GM12872 (cell line): ENCODE results near the gene KRT15.

Source experiments
- TF ChIP-seq, protein P1 (sequence below): IDR thresholded peaks from 3 replicates; pipeline ENCODE4 v1.5.1; 2011; ENCODE audit warnings: low read depth, mild to moderate bottlenecking, low read length, moderate library complexity; ENCODE audit not compliant: insufficient read depth

KRT15 gene

DNA sequence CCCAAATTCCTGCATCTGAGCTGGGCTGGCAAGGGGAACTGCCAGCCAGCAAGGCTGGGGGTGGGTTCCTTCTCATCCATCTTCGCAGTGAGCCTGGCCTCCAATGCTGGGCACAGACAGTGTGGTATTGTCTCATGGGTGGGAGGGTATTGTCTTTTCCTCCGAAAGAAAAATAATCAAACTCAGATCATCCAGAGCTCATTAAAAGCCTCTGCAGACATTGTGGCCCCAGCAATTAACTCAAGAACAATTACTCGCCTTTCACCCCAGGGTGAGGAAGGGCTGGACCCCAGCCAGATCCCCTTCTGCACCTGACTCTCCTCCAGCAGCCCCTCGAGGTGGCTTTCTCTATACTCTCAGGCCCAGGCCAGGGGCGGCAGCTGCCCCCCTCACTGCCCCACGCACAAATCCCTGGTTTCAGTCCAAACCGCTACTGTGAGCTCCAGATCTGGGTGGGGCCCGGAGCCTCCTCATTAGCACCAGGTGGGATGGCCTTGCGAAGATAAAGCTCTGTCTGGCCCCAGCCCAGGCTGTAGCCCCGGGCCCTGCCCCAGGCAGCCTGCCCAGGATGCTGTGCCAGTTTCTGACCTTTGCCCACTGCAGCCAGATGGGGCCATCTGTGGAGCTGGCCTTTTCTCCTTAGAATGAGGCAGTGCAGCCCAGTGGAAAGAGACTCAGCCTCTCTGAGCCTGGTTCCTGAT, 2.3 kb upstream of the KRT15 start:
- TF ChIP-seq, protein P1, sequence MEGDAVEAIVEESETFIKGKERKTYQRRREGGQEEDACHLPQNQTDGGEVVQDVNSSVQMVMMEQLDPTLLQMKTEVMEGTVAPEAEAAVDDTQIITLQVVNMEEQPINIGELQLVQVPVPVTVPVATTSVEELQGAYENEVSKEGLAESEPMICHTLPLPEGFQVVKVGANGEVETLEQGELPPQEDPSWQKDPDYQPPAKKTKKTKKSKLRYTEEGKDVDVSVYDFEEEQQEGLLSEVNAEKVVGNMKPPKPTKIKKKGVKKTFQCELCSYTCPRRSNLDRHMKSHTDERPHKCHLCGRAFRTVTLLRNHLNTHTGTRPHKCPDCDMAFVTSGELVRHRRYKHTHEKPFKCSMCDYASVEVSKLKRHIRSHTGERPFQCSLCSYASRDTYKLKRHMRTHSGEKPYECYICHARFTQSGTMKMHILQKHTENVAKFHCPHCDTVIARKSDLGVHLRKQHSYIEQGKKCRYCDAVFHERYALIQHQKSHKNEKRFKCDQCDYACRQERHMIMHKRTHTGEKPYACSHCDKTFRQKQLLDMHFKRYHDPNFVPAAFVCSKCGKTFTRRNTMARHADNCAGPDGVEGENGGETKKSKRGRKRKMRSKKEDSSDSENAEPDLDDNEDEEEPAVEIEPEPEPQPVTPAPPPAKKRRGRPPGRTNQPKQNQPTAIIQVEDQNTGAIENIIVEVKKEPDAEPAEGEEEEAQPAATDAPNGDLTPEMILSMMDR = no peak

DNA sequence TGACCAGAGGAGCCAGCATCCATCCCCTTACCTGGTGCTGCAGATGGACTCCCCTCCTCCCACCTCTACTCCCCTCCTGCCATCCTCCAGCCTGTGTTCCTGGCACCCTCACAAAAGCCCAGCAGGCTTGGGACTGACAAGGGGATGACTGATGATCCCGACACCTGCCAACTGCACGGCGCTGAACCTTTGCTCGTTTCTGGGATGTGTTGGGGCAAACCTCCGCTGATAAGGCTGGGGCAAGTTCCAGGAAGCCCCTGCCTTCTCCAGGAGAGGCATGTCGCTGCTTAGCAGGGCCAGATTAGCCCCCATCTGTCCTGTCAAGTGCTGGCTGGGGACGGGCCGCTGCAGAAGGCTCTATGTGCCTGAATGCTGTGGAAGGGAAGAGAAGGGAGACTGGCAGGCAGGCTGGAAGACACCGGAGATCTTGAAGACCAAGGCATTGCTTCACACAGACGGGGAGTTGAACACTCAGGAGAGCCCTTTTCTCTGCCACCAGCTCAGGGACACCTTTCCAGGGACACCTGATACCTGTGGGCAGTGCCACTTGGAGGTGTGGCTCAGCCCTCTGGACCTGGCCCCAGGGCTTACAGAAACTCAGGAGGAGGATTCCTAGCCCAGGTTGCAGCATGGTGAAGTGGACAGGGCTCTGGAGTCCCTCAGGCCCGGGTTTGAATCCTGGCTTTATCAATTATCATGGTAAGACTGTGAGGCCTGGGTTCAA, 973 bp upstream of the KRT15 start:
- TF ChIP-seq, protein P1 = no peak

DNA sequence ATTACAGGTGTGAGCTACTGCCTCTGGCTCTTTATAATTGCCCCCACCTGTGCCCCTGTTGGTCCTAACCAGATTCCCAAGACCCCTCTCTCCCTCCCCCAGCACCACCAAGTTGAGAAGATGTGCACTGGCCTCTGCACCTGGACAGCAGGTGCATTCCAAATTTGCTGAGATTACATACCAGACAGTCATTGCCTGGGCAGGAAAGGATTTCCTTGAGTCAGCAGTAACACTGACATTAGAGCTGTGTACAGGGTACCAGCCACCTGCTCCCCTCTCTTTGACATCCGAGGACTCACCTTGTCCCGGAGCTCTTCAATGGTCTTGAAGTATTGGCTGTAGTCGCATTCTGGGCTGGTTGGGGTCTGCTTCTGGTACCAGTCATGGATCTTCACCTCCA, 659 bp downstream of the KRT15 start:
- TF ChIP-seq, protein P1 = no peak

DNA sequence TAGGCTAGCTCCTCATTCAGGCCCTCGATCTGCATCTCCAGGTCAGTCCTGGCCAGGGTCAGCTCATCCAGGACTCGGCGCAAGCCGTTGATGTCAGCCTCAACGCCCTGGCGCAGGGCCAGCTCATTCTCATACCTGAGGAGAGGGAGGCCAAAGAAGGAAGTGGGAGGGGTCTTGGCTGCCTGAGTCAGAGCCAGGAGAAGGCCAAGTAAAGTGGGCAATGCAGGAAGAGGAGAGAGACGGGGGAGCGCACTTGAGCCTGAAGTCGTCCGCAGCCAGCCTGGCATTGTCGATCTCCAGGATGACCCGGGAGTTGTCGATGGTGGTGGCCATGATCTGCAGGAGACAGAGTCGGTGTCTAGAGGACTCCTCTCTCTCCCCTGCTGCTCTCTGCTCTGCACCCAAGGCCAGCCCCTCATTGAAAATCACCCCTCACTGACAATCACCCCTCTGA, 1.8 kb downstream of the KRT15 start:
- TF ChIP-seq, protein P1 = no peak

DNA sequence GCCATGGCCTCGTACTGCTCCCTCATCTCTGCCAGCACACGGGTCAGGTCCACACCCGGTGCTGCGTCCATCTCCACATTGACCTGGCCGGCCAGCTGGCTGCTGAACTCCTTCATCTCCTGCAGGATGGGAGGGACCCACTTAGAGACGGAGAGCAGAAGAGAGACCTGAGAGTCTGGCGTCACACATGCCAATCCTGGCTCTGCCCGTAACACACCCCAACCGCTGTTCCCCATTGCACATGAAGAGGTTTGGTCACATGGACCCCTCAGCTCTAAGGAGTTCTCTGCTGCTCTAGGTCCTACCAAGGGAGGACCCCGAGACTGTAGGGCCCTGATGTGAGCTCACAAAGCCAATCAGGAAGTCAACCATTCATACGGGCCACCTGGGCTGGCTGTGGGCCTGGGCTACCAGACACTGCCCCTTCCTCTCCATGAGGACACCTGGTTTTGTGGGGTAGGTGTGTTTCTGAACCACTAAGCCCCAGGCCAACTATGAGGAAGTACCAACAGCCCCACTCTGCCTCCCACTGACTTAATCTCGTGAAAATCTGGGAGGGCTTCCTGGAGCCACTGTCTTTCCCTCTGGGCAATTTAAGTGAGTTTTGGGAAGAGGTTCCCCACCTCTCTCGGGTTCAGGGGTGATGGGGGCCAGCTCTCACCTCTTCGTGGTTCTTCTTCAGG, 2.4 kb downstream of the KRT15 start:
- TF ChIP-seq, protein P1 = no peak

DNA sequence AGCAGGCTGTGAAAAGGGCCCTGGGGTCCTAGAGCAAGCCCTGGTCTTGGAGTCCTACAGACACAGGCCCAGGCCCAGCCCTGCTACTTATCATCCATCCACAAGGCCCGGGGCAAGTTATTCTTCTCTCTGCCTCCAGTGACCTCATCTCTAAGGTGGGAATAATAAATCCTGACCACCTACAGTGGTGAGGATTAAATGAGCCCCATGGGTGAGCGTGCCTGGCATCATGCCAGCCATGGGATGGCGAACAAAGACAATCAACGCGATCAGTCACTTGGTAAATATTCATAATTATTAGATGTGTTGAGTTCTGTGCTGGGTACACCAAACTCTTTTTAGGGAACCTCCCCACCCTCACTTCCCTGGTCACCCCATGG, 5.5 kb downstream of the KRT15 start:
- TF ChIP-seq, protein P1 = no peak

DNA sequence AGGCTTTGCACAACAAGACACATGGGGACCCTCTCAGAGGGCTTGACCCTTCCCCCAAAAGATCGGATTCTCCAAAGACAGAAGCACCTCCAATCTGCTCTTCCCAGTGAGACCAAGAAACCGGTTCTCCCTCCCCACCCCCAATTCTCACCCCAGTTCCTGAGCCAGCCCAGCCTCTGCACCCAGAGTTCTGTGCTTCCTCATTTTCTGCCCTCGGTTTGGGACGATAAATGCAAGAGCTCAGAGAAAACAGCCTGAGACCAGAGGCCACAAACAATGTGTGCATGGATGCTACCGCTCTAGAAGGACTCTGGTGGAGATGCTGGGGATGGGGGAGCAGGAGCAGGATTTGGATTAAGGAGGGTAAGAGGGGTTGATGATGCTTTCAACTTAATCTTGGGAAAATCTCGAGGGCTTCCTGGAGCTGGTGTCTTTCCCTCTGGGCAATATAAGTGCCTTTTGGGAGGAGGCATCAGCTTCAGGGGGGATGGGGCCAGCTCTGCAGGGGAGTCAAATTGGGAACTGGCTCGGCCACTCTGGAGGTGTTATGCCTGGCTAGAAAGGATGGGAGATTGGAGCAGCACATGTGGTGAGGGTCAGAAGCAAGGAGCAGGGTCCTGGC, 6.0 kb downstream of the KRT15 start:
- TF ChIP-seq, protein P1 = no peak
